NCI-H69 (cell line): ENCODE data around the gene EPC1.
"Not testable (repeated sequence)": the region's sequence is repeated elsewhere in the genome, so short reads cannot be mapped to it uniquely, and the experiment has no call there.

Experiments
- DNase-seq: peaks from one replicate; lab custom pipeline; 2025; lab: John Stamatoyannopoulos, UW

Gene EPC1

GRCh38 chr10:32279795-32280194, 67.2 kb downstream of the EPC1 start:
- no peak for DNase-seq

- DNase-seq: no peak
Observed at GRCh38 chr10:32273336-32273735, 73.6 kb downstream of the EPC1 start.

- no peak for DNase-seq
Observed at GRCh38 chr10:32271617-32272016, 75.3 kb downstream of the EPC1 start.

- DNase-seq: no peak
Observed at GRCh38 chr10:32269343-32270100, 77.4 kb downstream of the EPC1 start.

GRCh38 chr10:32268788-32269187, 78.2 kb downstream of the EPC1 start:
- no peak for DNase-seq

GRCh38 chr10:32266979-32267378, 80.0 kb downstream of the EPC1 start:
- no peak for DNase-seq

- DNase-seq: no peak
Observed at GRCh38 chr10:32266566-32266965, 80.4 kb downstream of the EPC1 start.

- no peak for DNase-seq
Observed at GRCh38 chr10:32265756-32266155, 81.2 kb downstream of the EPC1 start.

- peak; percentile 1 for DNase-seq
Observed at GRCh38 chr10:32263300-32263699, 83.7 kb downstream of the EPC1 start.

- no peak for DNase-seq
Observed at GRCh38 chr10:32259551-32259950, 87.4 kb downstream of the EPC1 start.

- DNase-seq: peak; percentile 50
Observed at GRCh38 chr10:32256613-32257437, 90.1 kb downstream of the EPC1 start.

- DNase-seq: peak; percentile 38
Observed at GRCh38 chr10:32253821-32254220, 93.1 kb downstream of the EPC1 start.

GRCh38 chr10:32253276-32253675, 93.7 kb downstream of the EPC1 start:
- peak; percentile 82 for DNase-seq

- not testable (repeated sequence) for DNase-seq
Observed at GRCh38 chr10:32250489-32250888, 96.5 kb downstream of the EPC1 start.

- DNase-seq: no peak
Observed at GRCh38 chr10:32246685-32247084, 100.3 kb downstream of the EPC1 start.

GRCh38 chr10:32245760-32246159, 101.2 kb downstream of the EPC1 start:
- no peak for DNase-seq

GRCh38 chr10:32244421-32245207, 102.3 kb downstream of the EPC1 start:
- no peak for DNase-seq

GRCh38 chr10:32244011-32244410, 102.9 kb downstream of the EPC1 start:
- DNase-seq: no peak

GRCh38 chr10:32241946-32242345, 105.0 kb downstream of the EPC1 start:
- DNase-seq: no peak

GRCh38 chr10:32240471-32240870, 106.5 kb downstream of the EPC1 start:
- no peak for DNase-seq

- DNase-seq: no peak
Observed at GRCh38 chr10:32239769-32240168, 107.2 kb downstream of the EPC1 start.

- DNase-seq: no peak
Observed at GRCh38 chr10:32237644-32238345, 109.2 kb downstream of the EPC1 start.
